ENCODE results near the gene C17orf107. TPM values are rescaled to one million over a fixed set of nuclear protein-coding genes. Genes with fewer than 3 reads are reported as not detected.

Gene C17orf107
- polyA plus RNA-seq, 1 donor from 2014 or later, result 0.45 TPM

- Histone ChIP-seq H3F3A (ENCODE audit: insufficient read depth, low read length, poor library complexity, severe bottlenecking) (no peaks in the 10 kb centered on the region), H3K4me3 (ENCODE audit: low read length) (no peak overlapping the region), H3K9me2 (ENCODE audit: insufficient read depth, low read length) (no peaks in the 10 kb centered on the region), H3K36me3 (ENCODE audit: insufficient read depth, low read length) (no peaks in the 10 kb centered on the region), H3K27me3 (ENCODE audit: insufficient read depth, low read depth, low read length) (no peaks in the 10 kb centered on the region), H3K27ac (ENCODE audit: low read length) (no peak overlapping the region), H3K4me2 (ENCODE audit: low read length) (no peak overlapping the region), H3K9me3 (ENCODE audit: low read length) (no peaks in the 10 kb centered on the region), H4K20me1 (ENCODE audit: insufficient read depth) (no peaks in the 10 kb centered on the region), H3K9ac (ENCODE audit: low read length) (no peak overlapping the region), H3K79me2 (replicated peaks; ENCODE audit: insufficient read depth, low read length) (peaks cover 19% of the 10 kb centered on the region), H2AFZ (ENCODE audit: low read depth, low read length) (no peak overlapping the region)
- TF ChIP-seq SMC3 (conservative IDR thresholded peaks at IDR 0.05; ENCODE audit: poor library complexity), result no peak
These were observed 37.1 kb downstream of the C17orf107 start for GRCh38 chr17:4936436-4936835.

DNA sequence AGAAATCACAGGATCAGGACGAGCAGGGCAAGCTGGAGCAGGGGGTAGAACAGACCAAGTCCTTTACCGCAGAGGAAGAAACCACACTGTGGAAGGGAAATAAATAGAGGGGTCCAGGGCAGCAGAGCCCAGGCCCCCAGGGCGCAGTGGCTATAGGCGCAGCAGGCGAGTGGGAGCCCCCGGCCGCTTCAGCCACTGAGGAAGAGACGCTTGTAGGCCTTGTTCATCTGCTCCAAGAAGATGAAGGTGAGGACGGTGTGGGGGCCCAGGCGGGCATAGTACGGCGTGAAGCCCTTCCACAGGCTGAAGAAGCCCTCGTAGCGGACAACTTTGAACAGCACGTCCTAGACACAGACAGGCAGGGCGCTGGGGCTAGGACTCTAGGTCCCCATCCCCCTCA lies 38.2 kb downstream of the C17orf107 start:
- no peaks in the 10 kb centered on the region for H3K9me3 ChIP-seq (ENCODE audit: low read length)
- TF ChIP-seq, protein P1, sequence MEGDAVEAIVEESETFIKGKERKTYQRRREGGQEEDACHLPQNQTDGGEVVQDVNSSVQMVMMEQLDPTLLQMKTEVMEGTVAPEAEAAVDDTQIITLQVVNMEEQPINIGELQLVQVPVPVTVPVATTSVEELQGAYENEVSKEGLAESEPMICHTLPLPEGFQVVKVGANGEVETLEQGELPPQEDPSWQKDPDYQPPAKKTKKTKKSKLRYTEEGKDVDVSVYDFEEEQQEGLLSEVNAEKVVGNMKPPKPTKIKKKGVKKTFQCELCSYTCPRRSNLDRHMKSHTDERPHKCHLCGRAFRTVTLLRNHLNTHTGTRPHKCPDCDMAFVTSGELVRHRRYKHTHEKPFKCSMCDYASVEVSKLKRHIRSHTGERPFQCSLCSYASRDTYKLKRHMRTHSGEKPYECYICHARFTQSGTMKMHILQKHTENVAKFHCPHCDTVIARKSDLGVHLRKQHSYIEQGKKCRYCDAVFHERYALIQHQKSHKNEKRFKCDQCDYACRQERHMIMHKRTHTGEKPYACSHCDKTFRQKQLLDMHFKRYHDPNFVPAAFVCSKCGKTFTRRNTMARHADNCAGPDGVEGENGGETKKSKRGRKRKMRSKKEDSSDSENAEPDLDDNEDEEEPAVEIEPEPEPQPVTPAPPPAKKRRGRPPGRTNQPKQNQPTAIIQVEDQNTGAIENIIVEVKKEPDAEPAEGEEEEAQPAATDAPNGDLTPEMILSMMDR (IDR thresholded peaks at IDR 0.05; ENCODE audit: poor library complexity, severe bottlenecking), result no peak
- TF ChIP-seq EP300 (conservative IDR thresholded peaks at IDR 0.05; ENCODE audit: poor library complexity, severe bottlenecking) (no peak), TAF1 (IDR thresholded peaks at IDR 0.05; ENCODE audit: low read depth) (no peak), MXI1 (conservative IDR thresholded peaks at IDR 0.05; ENCODE audit: poor library complexity, severe bottlenecking) (no peak), EZH2 (IDR thresholded peaks at IDR 0.05; ENCODE audit: borderline replicate concordance, insufficient read depth, low read length, poor library complexity, severe bottlenecking) (no peak), RAD21 (conservative IDR thresholded peaks at IDR 0.05) (no peak), POLR2AphosphoS5 (IDR thresholded peaks at IDR 0.05) (no peak), REST (IDR thresholded peaks at IDR 0.05; ENCODE audit: borderline replicate concordance) (no peak), SMC3 (conservative IDR thresholded peaks at IDR 0.05; ENCODE audit: poor library complexity) (no peak)
- H3K4me3 ChIP-seq (ENCODE audit: low read length), result no peak overlapping the region
- no peak overlapping the region for H3K4me2 ChIP-seq (ENCODE audit: low read length)
- H3K27me3 ChIP-seq (ENCODE audit: insufficient read depth, low read depth, low read length), result no peaks in the 10 kb centered on the region
- H3K9ac ChIP-seq (ENCODE audit: low read length), result no peak overlapping the region
- peaks cover 20% of the 10 kb centered on the region for H3K79me2 ChIP-seq (replicated peaks; ENCODE audit: insufficient read depth, low read length)
- H3K9me2 ChIP-seq (ENCODE audit: insufficient read depth, low read length), result no peaks in the 10 kb centered on the region
- H2AFZ ChIP-seq (ENCODE audit: low read depth, low read length), result no peak overlapping the region
- no peaks in the 10 kb centered on the region for H4K20me1 ChIP-seq (ENCODE audit: insufficient read depth)
- no peaks in the 10 kb centered on the region for H3K36me3 ChIP-seq (ENCODE audit: insufficient read depth, low read length)
- H3F3A ChIP-seq (ENCODE audit: insufficient read depth, low read length, poor library complexity, severe bottlenecking), result no peaks in the 10 kb centered on the region
- no peak overlapping the region for H3K27ac ChIP-seq (ENCODE audit: low read length)

- H3F3A ChIP-seq (ENCODE audit: insufficient read depth, low read length, poor library complexity, severe bottlenecking), result no peaks in the 10 kb centered on the region
- peak overlapping the region; percentile 83 for H3K4me3 ChIP-seq (ENCODE audit: low read length)
- no peak overlapping the region for H3K27ac ChIP-seq (ENCODE audit: low read length)
- no peak overlapping the region for H2AFZ ChIP-seq (ENCODE audit: low read depth, low read length)
- H4K20me1 ChIP-seq (ENCODE audit: insufficient read depth), result no peaks in the 10 kb centered on the region
- H3K27me3 ChIP-seq (ENCODE audit: insufficient read depth, low read depth, low read length), result no peaks in the 10 kb centered on the region
- no peak for TF ChIP-seq POLR2AphosphoS5 (IDR thresholded peaks at IDR 0.05)
- no peak for TF ChIP-seq EP300 (conservative IDR thresholded peaks at IDR 0.05; ENCODE audit: poor library complexity, severe bottlenecking)
- no peak for TF ChIP-seq SMC3 (conservative IDR thresholded peaks at IDR 0.05; ENCODE audit: poor library complexity)
- TF ChIP-seq MXI1 (conservative IDR thresholded peaks at IDR 0.05; ENCODE audit: poor library complexity, severe bottlenecking), result no peak
- TF ChIP-seq, protein P1 (IDR thresholded peaks at IDR 0.05; ENCODE audit: poor library complexity, severe bottlenecking), result no peak
- no peak for TF ChIP-seq RAD21 (conservative IDR thresholded peaks at IDR 0.05)
- no peak for TF ChIP-seq EZH2 (IDR thresholded peaks at IDR 0.05; ENCODE audit: borderline replicate concordance, insufficient read depth, low read length, poor library complexity, severe bottlenecking)
- no peak for TF ChIP-seq REST (IDR thresholded peaks at IDR 0.05; ENCODE audit: borderline replicate concordance)
- no peak for TF ChIP-seq TAF1 (IDR thresholded peaks at IDR 0.05; ENCODE audit: low read depth)
- H3K9me3 ChIP-seq (ENCODE audit: low read length), result no peaks in the 10 kb centered on the region
- peaks cover 20% of the 10 kb centered on the region for H3K79me2 ChIP-seq (replicated peaks; ENCODE audit: insufficient read depth, low read length)
- H3K9ac ChIP-seq (ENCODE audit: low read length), result peak overlapping the region; percentile 92
- H3K4me2 ChIP-seq (ENCODE audit: low read length), result no peak overlapping the region
- H3K36me3 ChIP-seq (ENCODE audit: insufficient read depth, low read length), result no peaks in the 10 kb centered on the region
- H3K9me2 ChIP-seq (ENCODE audit: insufficient read depth, low read length), result no peaks in the 10 kb centered on the region
These were observed 38.7 kb downstream of the C17orf107 start for GRCh38 chr17:4938069-4938491.

Measured in neural cell (in vitro differentiated cells).